Kidney (tissue), 14 donors: ENCODE data around the gene ZNF286A. TPM values are rescaled to one million over a fixed set of nuclear protein-coding genes. Genes with fewer than 3 reads are reported as not detected.
A peak's percentile ranks its signal among the peaks of the same experiment; 100 is the strongest.

Experiments used
- DNase-seq, 5 donors: peaks; one replicate each; pipeline ENCODE4 v3.0.0-alpha.2; 2013 to 2020
- FAIRE-seq: peaks from 2 replicates; lab custom pipeline; 2012; peaks lifted over from hg19 to GRCh38; lab: Jason Lieb, UNC
- H3K27ac ChIP-seq, 2 donors: one replicate each; pipeline ENCODE4 v1.7.0; 2013; ENCODE audit warnings: low read depth in 2 of 2, low read length in 2 of 2, inconsistent platforms in 1 of 2
- H3K27me3 ChIP-seq: one replicate; pipeline ENCODE4 v1.7.1; 2013; ENCODE audit warnings: low read length, inconsistent platforms; ENCODE audit not compliant: control insufficient read depth, insufficient read depth
- H3K36me3 ChIP-seq, 3 donors: one replicate each; pipeline versions ENCODE4 v1.7.0 to v1.7.1; 2013; ENCODE audit warnings: low read length in 3 of 3, control low read depth in 1 of 3, inconsistent platforms in 1 of 3; ENCODE audit not compliant: insufficient read depth in 3 of 3, control insufficient read depth in 2 of 3
- H3K4me1 ChIP-seq, 3 donors: one replicate each; pipeline versions ENCODE4 v1.7.0 to v1.7.1; 2013; ENCODE audit warnings: low read length in 3 of 3, inconsistent platforms in 1 of 3, low read depth in 1 of 3; ENCODE audit not compliant: control insufficient read depth in 2 of 3, insufficient read depth in 2 of 3
- H3K4me3 ChIP-seq, 3 donors: one replicate each; pipeline versions ENCODE4 v1.7.0 to v1.8.1; 2013; ENCODE audit warnings: low read length in 3 of 3, control low read depth in 1 of 3, inconsistent platforms in 1 of 3
- H3K9ac ChIP-seq, 3 donors: one replicate each; pipeline versions ENCODE4 v1.7.0 to v1.7.1; 2013; ENCODE audit warnings: low read length in 3 of 3, control low read depth in 1 of 3, inconsistent platforms in 1 of 3
- H3K9me3 ChIP-seq, 3 donors: one replicate each; pipeline versions ENCODE4 v1.7.0 to v1.7.1; 2013; ENCODE audit warnings: low read length in 3 of 3, control low read depth in 1 of 3, inconsistent platforms in 1 of 3; ENCODE audit not compliant: control insufficient read depth in 2 of 3, insufficient read depth in 1 of 3
- CTCF ChIP-seq: IDR thresholded peaks from 3 replicates; pipeline ENCODE4 v1.5.1; 2012; ENCODE audit warnings: mild to moderate bottlenecking, moderate library complexity, borderline replicate concordance; ENCODE audit not compliant: insufficient read depth; ENCODE audit errors: extremely low read depth
- intact Hi-C: fragments of 100-400 bp; cut with DNase I; formaldehyde crosslinking; loops from one replicate; pipeline ENCODE4 v1.11.1; 2022
- polyA plus RNA-seq: library from polyadenylated mRNA; stranded (reverse); fragments of 350-450 nt; fragmentation: Illumina TruSeq; extraction: RNeasy Lipid Tissue Mini Kit (QIAGEN cat#74804); gene quantifications from one replicate; pipeline ENCODE4 v1.2.3, GENCODE V29; 2014; ENCODE audit warnings: low read depth, low replicate concordance; ENCODE audit not compliant: insufficient read depth
- total RNA-seq: library from RNA; stranded (reverse); fragmentation: NEBNext Ultra II Directional; extraction: Animal tissue kit (Norgen Biotek cat#: 25700); gene quantifications from one replicate; pipeline ENCODE4 v1.2.1, GENCODE V29; 2021
- donor health status: control.
- donor health status: control.
- donor health status: control.
- donor health status: control.
- donor health status: control.
- donor health status: DM: yes; HTN: yes; CAD: no.
- donor health status: Normal renal cell carcinoma (clear cell type).

The ZNF286A gene
- total and polyA plus RNA-seq, 2 donors from 2014 or later = 11.0 to 17.4 TPM

GRCh38 chr17:15660077-15660476 lies 39.5 kb upstream of the ZNF286A start:
- Histone ChIP-seq H3K4me1 (peaks cover 0 to 7% (median 0%) of the 10 kb centered on the region in 3 donors), H3K9me3 (no peaks in the 10 kb centered on the region), H3K27ac (peak overlapping the region; percentile 8 to 15), H3K9ac (no peak overlapping the region), H3K27me3 (no peaks in the 10 kb centered on the region), H3K4me3 (no peak overlapping the region), H3K36me3 (no peaks in the 10 kb centered on the region)
- TF ChIP-seq CTCF = no peak
- FAIRE-seq (no peak), DNase-seq (no peak)
- intact Hi-C loops = no loop called here

GRCh38 chr17:15662681-15663080 lies 36.9 kb upstream of the ZNF286A start:
- TF ChIP-seq CTCF = no peak
- no peak for DNase-seq
- Histone ChIP-seq H3K9me3 (no peaks in the 10 kb centered on the region), H3K27me3 (no peaks in the 10 kb centered on the region), H3K36me3 (no peaks in the 10 kb centered on the region), H3K4me1 (peaks cover 0 to 7% (median 0%) of the 10 kb centered on the region in 3 donors), H3K4me3 (no peak overlapping the region), H3K9ac (no peak overlapping the region), H3K27ac (no peak overlapping the region)
- no peak for FAIRE-seq
- intact Hi-C loops = no loop called here

GRCh38 chr17:15663176-15663575 lies 36.4 kb upstream of the ZNF286A start:
- peaks cover 0 to 7% (median 0%) of the 10 kb centered on the region in 3 donors for H3K4me1 ChIP-seq
- FAIRE-seq = no peak
- H3K27ac ChIP-seq = no peak overlapping the region

More at GRCh38 chr17:15663176-15663575, 36.4 kb upstream of the ZNF286A start:
- DNase-seq = no peak
- intact Hi-C loops = no loop called here
- no peak overlapping the region for H3K9ac ChIP-seq
- no peaks in the 10 kb centered on the region for H3K27me3 ChIP-seq
- no peak overlapping the region for H3K4me3 ChIP-seq
- no peaks in the 10 kb centered on the region for H3K9me3 ChIP-seq
- no peaks in the 10 kb centered on the region for H3K36me3 ChIP-seq
- TF ChIP-seq CTCF = no peak
